MM.1S (cell line): ENCODE results near the gene GHRL.
A peak's percentile ranks its signal among the peaks of the same experiment; 100 is the strongest.

Experiments
- DNase-seq: peaks from one replicate; pipeline ENCODE4 v3.0.0-alpha.2; 2015
- H2AFZ ChIP-seq: fragments of 300-600 bp; sonication (generic); 2 replicates; pipeline ENCODE4 v1.6.0; 2016; ENCODE audit warnings: antibody characterized with exemption, low read length
- H3F3A ChIP-seq: fragments of 300-600 bp; sonication (generic); 2 replicates; pipeline ENCODE4 v1.6.1; 2016; ENCODE audit warnings: mild to moderate bottlenecking, antibody characterized with exemption, low read length, moderate library complexity, mixed read lengths; ENCODE audit not compliant: insufficient read depth
- H3K27ac ChIP-seq: fragments of 300-600 bp; sonication (generic); 2 replicates; pipeline ENCODE4 v1.5.1; 2016; ENCODE audit warnings: mild to moderate bottlenecking, low read length
- H3K27me3 ChIP-seq: fragments of 300-600 bp; sonication (generic); replicated peaks from 2 replicates; pipeline ENCODE4 v1.6.0; 2016; ENCODE audit warnings: low read length; ENCODE audit not compliant: insufficient read depth
- H3K36me3 ChIP-seq: fragments of 300-600 bp; sonication (generic); replicated peaks from 2 replicates; pipeline ENCODE4 v1.6.1; 2016; ENCODE audit warnings: mild to moderate bottlenecking, low read length, mixed read lengths; ENCODE audit not compliant: insufficient read depth
- H3K4me1 ChIP-seq: fragments of 300-600 bp; sonication (generic); 2 replicates; pipeline ENCODE4 v1.6.1; 2016; ENCODE audit warnings: low read length, mixed read lengths
- H3K4me2 ChIP-seq: fragments of 300-600 bp; sonication (generic); 2 replicates; pipeline ENCODE4 v1.6.0; 2016; ENCODE audit warnings: low read depth, low read length
- H3K4me3 ChIP-seq: fragments of 300-600 bp; sonication (generic); 2 replicates; pipeline ENCODE4 v1.5.1; 2016; ENCODE audit warnings: low read length, mixed read lengths
- H3K79me2 ChIP-seq: fragments of 300-600 bp; sonication (generic); 2 replicates; pipeline ENCODE4 v1.6.1; 2016; ENCODE audit warnings: mixed run types, low read length, mixed read lengths
- H3K9ac ChIP-seq: fragments of 300-600 bp; sonication (generic); 2 replicates; pipeline ENCODE4 v1.6.1; 2016; ENCODE audit warnings: low read length, mixed read lengths
- H3K9me2 ChIP-seq: fragments of 300-600 bp; sonication (generic); replicated peaks from 2 replicates; pipeline ENCODE4 v1.6.1; 2016; ENCODE audit warnings: mild to moderate bottlenecking, low read length, mixed read lengths; ENCODE audit not compliant: insufficient read depth
- H3K9me3 ChIP-seq: fragments of 300-600 bp; sonication (generic); replicated peaks from 2 replicates; pipeline ENCODE4 v1.6.1; 2016; ENCODE audit warnings: mild to moderate bottlenecking, low read length, mixed read lengths; ENCODE audit not compliant: insufficient read depth
- H4K20me1 ChIP-seq: fragments of 300-600 bp; sonication (generic); 2 replicates; pipeline ENCODE4 v1.6.1; 2016; ENCODE audit warnings: mild to moderate bottlenecking, low read length, moderate library complexity, mixed read lengths; ENCODE audit not compliant: insufficient read depth
- CTCF ChIP-seq: fragments of 300-600 bp; sonication (generic); IDR thresholded peaks from 2 replicates; pipeline ENCODE4 v1.5.1; 2016; ENCODE audit warnings: antibody characterized with exemption, low read length, mixed read lengths
- EZH2 ChIP-seq: fragments of 300-600 bp; sonication (generic); optimal IDR thresholded peaks from 2 replicates; pipeline ENCODE3; 2017; ENCODE audit warnings: low read depth, mild to moderate bottlenecking, antibody characterized with exemption, low read length, mixed read lengths
- EZH2phosphoT487 ChIP-seq: fragments of 300-600 bp; sonication (generic); IDR thresholded peaks from 2 replicates; pipeline ENCODE4 v1.6.1; 2018; ENCODE audit warnings: antibody characterized with exemption, low read length

Gene GHRL

GRCh38 chr3:10286596-10287295, 6.0 kb downstream of the GHRL start:
- Histone ChIP-seq H3F3A (no peaks in the 10 kb centered on the region), H3K4me1 (no peaks in the 10 kb centered on the region), H3K9ac (no peak overlapping the region), H3K4me2 (no peak overlapping the region), H3K9me3 (no peaks in the 10 kb centered on the region), H2AFZ (no peak overlapping the region), H4K20me1 (no peaks in the 10 kb centered on the region), H3K27me3 (no peaks in the 10 kb centered on the region), H3K79me2 (no peaks in the 10 kb centered on the region), H3K36me3 (no peaks in the 10 kb centered on the region), H3K27ac (no peak overlapping the region), H3K4me3 (no peak overlapping the region), H3K9me2 (no peaks in the 10 kb centered on the region)
- TF ChIP-seq CTCF (peak; percentile 42), EZH2 (no peak)
- peak; percentile 37 for DNase-seq

GRCh38 chr3:10286133-10286524, 6.6 kb downstream of the GHRL start:
- H3K4me1 ChIP-seq = no peaks in the 10 kb centered on the region
- DNase-seq = no peak
- H2AFZ ChIP-seq = no peak overlapping the region
- no peak overlapping the region for H3K9ac ChIP-seq
- no peaks in the 10 kb centered on the region for H3K36me3 ChIP-seq
- no peaks in the 10 kb centered on the region for H3F3A ChIP-seq
- no peak overlapping the region for H3K4me3 ChIP-seq
- H3K9me2 ChIP-seq = no peaks in the 10 kb centered on the region
- no peaks in the 10 kb centered on the region for H3K27me3 ChIP-seq
- H4K20me1 ChIP-seq = no peaks in the 10 kb centered on the region
- no peak for TF ChIP-seq CTCF
- TF ChIP-seq EZH2 = no peak
- TF ChIP-seq EZH2phosphoT487 = no peak
- no peak overlapping the region for H3K27ac ChIP-seq
- H3K9me3 ChIP-seq = no peaks in the 10 kb centered on the region
- H3K79me2 ChIP-seq = no peaks in the 10 kb centered on the region
- no peak overlapping the region for H3K4me2 ChIP-seq

GRCh38 chr3:10285272-10286132, 7.2 kb downstream of the GHRL start:
- no peak overlapping the region for H3K9ac ChIP-seq
- TF ChIP-seq CTCF = no peak
- TF ChIP-seq EZH2 = no peak
- no peak for TF ChIP-seq EZH2phosphoT487
- H3K27me3 ChIP-seq = no peaks in the 10 kb centered on the region
- DNase-seq = no peak
- no peak overlapping the region for H3K4me2 ChIP-seq
- no peaks in the 10 kb centered on the region for H3K36me3 ChIP-seq
- H3K4me3 ChIP-seq = no peak overlapping the region
- no peaks in the 10 kb centered on the region for H3F3A ChIP-seq
- H3K9me3 ChIP-seq = no peaks in the 10 kb centered on the region
- no peaks in the 10 kb centered on the region for H3K4me1 ChIP-seq
- no peak overlapping the region for H3K27ac ChIP-seq
- H3K79me2 ChIP-seq = no peaks in the 10 kb centered on the region
- no peak overlapping the region for H2AFZ ChIP-seq
- no peaks in the 10 kb centered on the region for H4K20me1 ChIP-seq
- no peaks in the 10 kb centered on the region for H3K9me2 ChIP-seq
